Gastrocnemius medialis (tissue), 4 donors: Measurements from ENCODE around the gene SNX18. TPM values are rescaled to one million over a fixed set of nuclear protein-coding genes. Genes with fewer than 3 reads are reported as not detected.

Experiments
- ATAC-seq, 2 donors: fragments of 150-250 bp; one replicate each; pipeline ENCODE4 v1.9.1; 2016
- DNase-seq, 2 donors: peaks; one replicate each; pipeline ENCODE4 v3.0.0-alpha.2; 2019
- H3K27ac ChIP-seq, 4 donors: fragments of 200-600 bp; sonication (generic); 1 replicate in 1 of 4; 2 replicates in 3 of 4; pipeline ENCODE4 v1.5.1; 2016 to 2018; ENCODE audit warnings: mild to moderate bottlenecking in 2 of 4, moderate library complexity in 1 of 4
- H3K27me3 ChIP-seq, 3 donors: fragments of 200-600 bp; sonication (generic) in 2 of 3; 1 replicate in 1 of 3; 2 replicates in 2 of 3; pipeline versions ENCODE4 v1.5.1 to v1.6.0; 2016 to 2019; ENCODE audit warnings: mild to moderate bottlenecking in 1 of 3, moderate library complexity in 1 of 3
- H3K36me3 ChIP-seq, 2 donors: fragments of 200-600 bp; sonication (generic) in 1 of 2; one replicate each; pipeline ENCODE4 v1.5.1; 2017 to 2018
- H3K4me1 ChIP-seq, 2 donors: fragments of 200-600 bp; sonication (generic) in 1 of 2; one replicate each; pipeline ENCODE4 v1.5.1; 2016 to 2017; ENCODE audit warnings: mild to moderate bottlenecking in 2 of 2
- H3K4me3 ChIP-seq, 4 donors: fragments of 200-600 bp; sonication (generic) in 3 of 4; 1 replicate in 1 of 4; 2 replicates in 3 of 4; pipeline ENCODE4 v1.5.1; 2016 to 2019; ENCODE audit warnings: mild to moderate bottlenecking in 2 of 4
- H3K9me3 ChIP-seq, 3 donors: fragments of 200-600 bp; sonication (generic) in 2 of 3; 1 replicate in 1 of 3; 2 replicates in 2 of 3; pipeline ENCODE4 v1.5.1; 2016 to 2019
- POLR2A ChIP-seq, 2 donors: fragments of 450-650 bp; IDR thresholded peaks; one replicate each; pipeline ENCODE4 v1.6.1; 2017; ENCODE audit warnings: antibody characterized with exemption in 2 of 2, mild to moderate bottlenecking in 2 of 2, moderate library complexity in 2 of 2
- in situ Hi-C, 4 donors: fragments of 200-750 bp; cut with MboI; loops; one replicate each; pipeline versions ENCODE4 v1.15.0 to v1.8.0; 2017; ENCODE audit warnings: low sequenced_read_pairs in 4 of 4
- intact Hi-C: fragments of 100-400 bp; cut with DNase I; formaldehyde crosslinking; loops from one replicate; pipeline ENCODE4 v1.15.1; 2023; ENCODE audit warnings: low total_unique reads
- total RNA-seq, 4 donors: library from RNA; depleted of rRNA; stranded (reverse); fragments of >200 nt; gene quantifications; one replicate each; pipeline versions ENCODE4 v1.1.0 to v1.2.3, GENCODE V29; 2016
- TF ChIP-seq, protein P1 (sequence below), 5 experiments: fragments of 450-650 bp in 3 of 5; fragments of 200-600 bp in 2 of 5; sonication (generic) in 2 of 5; IDR thresholded peaks in 4 of 5; conservative IDR thresholded peaks in 1 of 5; 1 replicate in 4 of 5; 2 replicates in 1 of 5; pipeline ENCODE4 v1.5.1; 2016 to 2019; ENCODE audit warnings: antibody characterized with exemption in 5 of 5, mild to moderate bottlenecking in 3 of 5, moderate library complexity in 3 of 5

Gene SNX18
- total RNA-seq, 4 donors from 2014 or later = 16.3 to 18.5 (median 18.0) TPM

DNA sequence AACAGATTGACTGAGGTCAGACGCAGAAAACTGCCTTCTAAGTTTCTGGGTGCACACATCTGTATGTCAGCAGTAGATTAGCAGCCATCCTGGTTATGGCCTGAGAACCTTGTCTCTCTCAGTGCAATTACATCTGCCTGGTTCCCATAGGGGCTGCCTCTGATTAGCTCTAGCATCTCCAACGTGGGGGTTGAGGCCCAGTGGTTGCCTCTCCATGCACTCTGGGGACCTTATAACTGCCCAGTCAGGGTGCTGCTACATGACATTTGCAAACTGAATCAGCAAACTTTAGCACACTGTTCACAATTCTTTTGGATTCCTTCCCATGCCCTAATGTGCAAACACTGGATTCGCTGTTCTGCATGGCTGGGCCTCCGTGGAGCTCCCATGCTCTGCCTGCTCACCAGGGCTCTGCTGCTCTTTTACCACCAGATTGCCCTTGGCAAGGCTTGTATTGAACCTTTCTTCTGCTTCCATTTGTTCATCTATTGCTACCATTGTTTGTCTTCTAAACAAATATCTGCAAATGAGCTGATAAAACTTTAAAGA lies 36.2 kb downstream of the SNX18 start:
- Histone ChIP-seq H3K27ac (no peak overlapping the region), H3K4me1 (no peaks in the 10 kb centered on the region), H3K36me3 (no peaks in the 10 kb centered on the region), H3K27me3 (no peaks in the 10 kb centered on the region), H3K9me3 (no peaks in the 10 kb centered on the region), H3K4me3 (no peak overlapping the region)
- DNase-seq (no peak), ATAC-seq (no peak)
- TF ChIP-seq, protein P1, sequence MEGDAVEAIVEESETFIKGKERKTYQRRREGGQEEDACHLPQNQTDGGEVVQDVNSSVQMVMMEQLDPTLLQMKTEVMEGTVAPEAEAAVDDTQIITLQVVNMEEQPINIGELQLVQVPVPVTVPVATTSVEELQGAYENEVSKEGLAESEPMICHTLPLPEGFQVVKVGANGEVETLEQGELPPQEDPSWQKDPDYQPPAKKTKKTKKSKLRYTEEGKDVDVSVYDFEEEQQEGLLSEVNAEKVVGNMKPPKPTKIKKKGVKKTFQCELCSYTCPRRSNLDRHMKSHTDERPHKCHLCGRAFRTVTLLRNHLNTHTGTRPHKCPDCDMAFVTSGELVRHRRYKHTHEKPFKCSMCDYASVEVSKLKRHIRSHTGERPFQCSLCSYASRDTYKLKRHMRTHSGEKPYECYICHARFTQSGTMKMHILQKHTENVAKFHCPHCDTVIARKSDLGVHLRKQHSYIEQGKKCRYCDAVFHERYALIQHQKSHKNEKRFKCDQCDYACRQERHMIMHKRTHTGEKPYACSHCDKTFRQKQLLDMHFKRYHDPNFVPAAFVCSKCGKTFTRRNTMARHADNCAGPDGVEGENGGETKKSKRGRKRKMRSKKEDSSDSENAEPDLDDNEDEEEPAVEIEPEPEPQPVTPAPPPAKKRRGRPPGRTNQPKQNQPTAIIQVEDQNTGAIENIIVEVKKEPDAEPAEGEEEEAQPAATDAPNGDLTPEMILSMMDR (IDR thresholded peaks at IDR 0.05 in 4 of 5, conservative IDR thresholded peaks at IDR 0.05 in 1 of 5) = no peak
- TF ChIP-seq POLR2A (IDR thresholded peaks at IDR 0.05) = no peak
- in situ Hi-C loops (no loop called here), intact Hi-C loops (no loop called here)

DNA sequence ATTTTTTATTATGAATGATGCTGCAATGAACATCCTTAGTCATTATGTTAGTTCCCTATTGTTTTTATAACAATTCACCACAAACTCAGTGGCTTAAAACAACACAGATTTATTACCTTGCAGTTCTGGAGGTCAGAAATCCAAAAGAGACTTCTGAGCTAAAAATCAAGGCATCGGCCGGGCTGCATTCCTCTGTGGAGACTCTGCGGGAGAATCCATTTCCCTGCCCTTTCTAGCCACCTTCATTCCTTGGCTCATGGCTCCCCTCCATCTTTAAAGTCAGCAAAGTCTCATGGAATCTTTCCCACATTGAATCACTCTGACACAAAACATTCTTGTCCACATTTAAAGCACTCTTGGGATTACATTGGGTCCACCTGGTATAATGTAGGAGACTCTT lies 38.6 kb downstream of the SNX18 start:
- no peaks in the 10 kb centered on the region for H3K9me3 ChIP-seq
- in situ Hi-C loops = no loop called here
- ATAC-seq = no peak
- H3K27ac ChIP-seq = no peak overlapping the region
- TF ChIP-seq, protein P1 (IDR thresholded peaks at IDR 0.05 in 4 of 5, conservative IDR thresholded peaks at IDR 0.05 in 1 of 5) = no peak
- TF ChIP-seq POLR2A (IDR thresholded peaks at IDR 0.05) = no peak
- intact Hi-C loops = no loop called here
- no peaks in the 10 kb centered on the region for H3K36me3 ChIP-seq
- H3K27me3 ChIP-seq = no peaks in the 10 kb centered on the region
- DNase-seq = no peak
- H3K4me3 ChIP-seq = no peak overlapping the region
- no peaks in the 10 kb centered on the region for H3K4me1 ChIP-seq

DNA sequence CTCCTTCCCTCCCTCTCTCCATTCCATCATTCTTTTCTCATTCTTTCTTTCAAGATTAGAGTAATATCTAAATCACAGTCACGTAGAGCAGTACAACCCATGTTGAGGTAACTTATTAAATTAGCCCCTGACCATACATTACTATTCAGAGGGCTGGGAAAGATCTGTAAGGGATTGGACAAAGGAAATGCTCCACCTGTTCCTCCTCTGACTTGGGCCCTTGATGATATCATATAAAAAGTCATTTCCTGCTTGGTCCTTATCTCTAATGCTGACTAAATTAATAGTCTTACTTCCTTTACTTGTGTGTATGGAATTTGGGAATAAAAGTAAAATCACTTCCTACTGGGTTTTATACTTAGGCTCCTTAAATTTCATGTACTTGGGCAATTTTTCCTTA lies 40.8 kb downstream of the SNX18 start:
- Histone ChIP-seq H3K4me1 (no peaks in the 10 kb centered on the region), H3K36me3 (no peaks in the 10 kb centered on the region), H3K4me3 (no peak overlapping the region), H3K27ac (no peak overlapping the region), H3K27me3 (no peaks in the 10 kb centered on the region), H3K9me3 (no peaks in the 10 kb centered on the region)
- in situ Hi-C loops = no loop called here
- ATAC-seq (no peak), DNase-seq (no peak)
- intact Hi-C loops = no loop called here
- TF ChIP-seq, protein P1 (IDR thresholded peaks at IDR 0.05 in 4 of 5, conservative IDR thresholded peaks at IDR 0.05 in 1 of 5) = no peak
- no peak for TF ChIP-seq POLR2A (IDR thresholded peaks at IDR 0.05)

DNA sequence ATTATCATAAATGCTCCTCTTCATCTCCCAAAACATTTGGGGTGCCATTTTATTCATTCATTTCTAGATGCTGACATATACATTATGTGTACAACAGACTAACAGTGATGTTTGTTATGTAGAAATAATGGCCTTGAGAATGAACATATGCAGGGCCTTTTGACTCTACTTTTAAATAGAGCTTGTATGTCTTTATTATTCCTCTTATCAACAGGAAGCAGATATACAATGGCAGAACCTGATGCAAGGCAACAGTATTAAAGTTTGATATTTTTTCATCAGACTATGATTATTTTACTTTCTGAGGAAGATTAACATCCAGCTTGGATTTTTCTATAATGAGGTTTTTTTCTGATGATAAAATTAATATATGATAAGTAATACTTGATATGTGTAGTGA lies 44.1 kb downstream of the SNX18 start:
- no peaks in the 10 kb centered on the region for H3K36me3 ChIP-seq
- TF ChIP-seq POLR2A (IDR thresholded peaks at IDR 0.05) = no peak
- TF ChIP-seq, protein P1 (IDR thresholded peaks at IDR 0.05 in 4 of 5, conservative IDR thresholded peaks at IDR 0.05 in 1 of 5) = no peak
- DNase-seq = no peak
- in situ Hi-C loops (no loop called here), intact Hi-C loops (no loop called here)
- H3K9me3 ChIP-seq = no peaks in the 10 kb centered on the region
- ATAC-seq = no peak
- H3K27ac ChIP-seq = no peak overlapping the region
- H3K4me1 ChIP-seq = no peaks in the 10 kb centered on the region
- H3K27me3 ChIP-seq = no peaks in the 10 kb centered on the region
- no peak overlapping the region for H3K4me3 ChIP-seq
